A673 (cell line): ENCODE results near the gene PRPSAP2. TPM values are rescaled to one million over a fixed set of nuclear protein-coding genes. Genes with fewer than 3 reads are reported as not detected.

Experiments
- BruUV-seq: library from RNA; stranded (reverse); fragments of 400-500 nt; replicated peaks from 2 replicates; lab custom pipeline; 2021; lab: Mats Ljungman, UMichigan
- CTCF ChIA-PET: fragments of 300-600 bp; sonication (Branson Sonifier 250); formaldehyde crosslinking; loops from one replicate; lab custom pipeline; 2022; ENCODE audit warnings: antibody characterized with exemption; lab: Charles Lee
- POLR2A ChIA-PET: fragments of 300-600 bp; sonication (Branson Sonifier 250); formaldehyde crosslinking; loops from one replicate; lab custom pipeline; 2022; ENCODE audit warnings: antibody characterized with exemption; ENCODE audit not compliant: low non-redundant PET; lab: Charles Lee
- DNase-seq: peaks from one replicate; pipeline ENCODE4 v3.0.0-alpha.2; 2015; ENCODE audit warnings: low spot score
- H3K27ac ChIP-seq: fragments of 200-600 bp; sonication (generic); 2 replicates; pipeline ENCODE4 v1.5.1; 2016; ENCODE audit warnings: mixed run types, low read depth, mild to moderate bottlenecking, mixed read lengths, antibody characterized with exemption, low read length; ENCODE audit not compliant: poor library complexity, severe bottlenecking
- H3K27me3 ChIP-seq: fragments of 200-600 bp; sonication (generic); replicated peaks from 2 replicates; pipeline ENCODE4 v1.6.1; 2017; ENCODE audit warnings: mixed run types, low read depth, mild to moderate bottlenecking, mixed read lengths, antibody characterized with exemption, low read length; ENCODE audit not compliant: insufficient read depth, poor library complexity
- H3K36me3 ChIP-seq: fragments of 200-600 bp; sonication (generic); 2 replicates; pipeline ENCODE4 v1.6.1; 2016; ENCODE audit warnings: mixed run types, mild to moderate bottlenecking, mixed read lengths, antibody characterized with exemption, low read length; ENCODE audit not compliant: insufficient read depth, poor library complexity, severe bottlenecking
- H3K4me1 ChIP-seq: fragments of 200-600 bp; sonication (generic); 2 replicates; pipeline ENCODE4 v1.6.1; 2017; ENCODE audit warnings: mixed run types, mild to moderate bottlenecking, mixed read lengths, antibody characterized with exemption, low read length; ENCODE audit not compliant: insufficient read depth, poor library complexity, severe bottlenecking
- H3K4me3 ChIP-seq: fragments of 200-600 bp; sonication (generic); 2 replicates; pipeline ENCODE4 v1.5.1; 2016; ENCODE audit warnings: low read depth, mixed run types, mild to moderate bottlenecking, mixed read lengths, low read length; ENCODE audit not compliant: poor library complexity, severe bottlenecking
- H3K9me3 ChIP-seq: fragments of 200-600 bp; sonication (generic); 2 replicates; pipeline ENCODE4 v1.6.1; 2016; ENCODE audit warnings: mixed run types, low read depth, mild to moderate bottlenecking, mixed read lengths, antibody characterized with exemption, low read length; ENCODE audit not compliant: poor library complexity, severe bottlenecking
- EZH2 ChIP-seq: fragments of 200-600 bp; sonication (generic); IDR thresholded peaks from 2 replicates; pipeline ENCODE4 v1.6.1; 2017; ENCODE audit warnings: borderline replicate concordance, low read depth, mild to moderate bottlenecking, mixed read lengths, antibody characterized with exemption, low read length; ENCODE audit not compliant: poor library complexity, severe bottlenecking
- intact Hi-C: fragments of 100-400 bp; cut with micrococcal nuclease; formaldehyde crosslinking; loops from one replicate; pipeline ENCODE4 v1.10.0; 2022; ENCODE audit not compliant: unreplicated experiment
- total RNA-seq: library from RNA; stranded (reverse); gene quantifications from 2 replicates; pipeline ENCODE4 v1.2.3, GENCODE V29; 2021
- TF ChIP-seq, protein P1 (sequence below): fragments of 300-800, 200-600 bp; sonication (generic); conservative IDR thresholded peaks from 2 replicates; pipeline ENCODE4 v1.5.1; 2017; ENCODE audit warnings: low read depth, mild to moderate bottlenecking, antibody characterized with exemption, low read length, moderate library complexity, mixed read lengths

PRPSAP2 gene
- total RNA-seq, 1 experiment from 2014 or later = 72.1 TPM

DNA sequence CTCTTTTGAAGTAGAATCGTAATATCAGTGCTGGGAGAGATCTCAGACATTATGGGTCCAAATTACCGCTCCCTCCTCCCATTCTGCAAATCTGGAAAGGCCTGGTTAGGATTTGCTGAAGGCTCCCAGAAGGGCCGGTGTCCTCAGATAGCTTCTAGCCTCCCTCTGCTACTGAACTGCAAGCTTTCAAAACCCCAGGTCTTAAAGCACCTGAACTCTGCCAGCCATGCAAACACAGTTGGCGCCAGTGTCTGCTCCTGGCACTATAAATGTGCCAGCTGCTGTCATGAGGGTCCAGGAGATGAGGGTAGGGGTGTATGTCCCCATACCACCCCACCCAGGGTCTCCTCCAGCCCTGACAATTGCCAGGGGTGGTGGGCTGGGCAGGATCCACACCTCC is 118.3 kb downstream of the PRPSAP2 start:
- CTCF ChIA-PET = interaction anchor here (2.1 kb wide), 1 partner anchor 15 kb away, joined by 6 read pairs; no protein-coding TSS in a partner anchor

DNA sequence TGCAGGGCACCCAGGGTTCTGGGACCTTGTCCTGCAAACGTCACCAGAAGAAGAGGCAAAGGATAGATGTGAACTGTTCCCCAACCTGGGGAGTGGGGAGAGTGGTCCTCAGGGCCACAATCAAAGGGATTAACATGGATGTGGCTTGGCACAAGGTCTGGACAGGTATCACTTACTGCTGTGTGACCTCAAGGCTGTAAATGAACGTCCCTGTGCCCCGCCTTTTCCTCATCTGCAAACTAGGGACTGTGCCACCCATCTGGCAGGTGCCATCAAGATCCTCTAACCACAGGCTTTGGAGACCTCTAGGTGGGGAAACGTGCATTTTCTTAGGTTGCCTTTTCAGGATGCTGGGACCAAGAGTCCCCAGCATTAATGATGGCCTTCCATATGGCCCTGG is 119.1 kb downstream of the PRPSAP2 start:
- Histone ChIP-seq H3K27ac (no peak overlapping the region), H3K27me3 (no peaks in the 10 kb centered on the region), H3K4me1 (no peaks in the 10 kb centered on the region), H3K4me3 (no peak overlapping the region), H3K36me3 (no peaks in the 10 kb centered on the region), H3K9me3 (no peaks in the 10 kb centered on the region)
- no peak for DNase-seq
- ChIA-PET CTCF (no interaction called here), POLR2A (no interaction called here)
- TF ChIP-seq, protein P1, sequence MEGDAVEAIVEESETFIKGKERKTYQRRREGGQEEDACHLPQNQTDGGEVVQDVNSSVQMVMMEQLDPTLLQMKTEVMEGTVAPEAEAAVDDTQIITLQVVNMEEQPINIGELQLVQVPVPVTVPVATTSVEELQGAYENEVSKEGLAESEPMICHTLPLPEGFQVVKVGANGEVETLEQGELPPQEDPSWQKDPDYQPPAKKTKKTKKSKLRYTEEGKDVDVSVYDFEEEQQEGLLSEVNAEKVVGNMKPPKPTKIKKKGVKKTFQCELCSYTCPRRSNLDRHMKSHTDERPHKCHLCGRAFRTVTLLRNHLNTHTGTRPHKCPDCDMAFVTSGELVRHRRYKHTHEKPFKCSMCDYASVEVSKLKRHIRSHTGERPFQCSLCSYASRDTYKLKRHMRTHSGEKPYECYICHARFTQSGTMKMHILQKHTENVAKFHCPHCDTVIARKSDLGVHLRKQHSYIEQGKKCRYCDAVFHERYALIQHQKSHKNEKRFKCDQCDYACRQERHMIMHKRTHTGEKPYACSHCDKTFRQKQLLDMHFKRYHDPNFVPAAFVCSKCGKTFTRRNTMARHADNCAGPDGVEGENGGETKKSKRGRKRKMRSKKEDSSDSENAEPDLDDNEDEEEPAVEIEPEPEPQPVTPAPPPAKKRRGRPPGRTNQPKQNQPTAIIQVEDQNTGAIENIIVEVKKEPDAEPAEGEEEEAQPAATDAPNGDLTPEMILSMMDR = no peak
- no peak for TF ChIP-seq EZH2
- intact Hi-C loops = no loop called here
- BruUV-seq = no TSS peak

More for the DNA sequence above, 118.3 kb downstream of the PRPSAP2 start:
- Histone ChIP-seq H3K4me3 (no peak overlapping the region), H3K27ac (no peak overlapping the region), H3K36me3 (no peaks in the 10 kb centered on the region), H3K4me1 (no peaks in the 10 kb centered on the region), H3K9me3 (no peaks in the 10 kb centered on the region), H3K27me3 (no peaks in the 10 kb centered on the region)
- no TSS peak for BruUV-seq
- intact Hi-C loops = no loop called here
- POLR2A ChIA-PET = no interaction called here
- no peak for TF ChIP-seq EZH2
- TF ChIP-seq, protein P1 = no peak
- DNase-seq = no peak

DNA sequence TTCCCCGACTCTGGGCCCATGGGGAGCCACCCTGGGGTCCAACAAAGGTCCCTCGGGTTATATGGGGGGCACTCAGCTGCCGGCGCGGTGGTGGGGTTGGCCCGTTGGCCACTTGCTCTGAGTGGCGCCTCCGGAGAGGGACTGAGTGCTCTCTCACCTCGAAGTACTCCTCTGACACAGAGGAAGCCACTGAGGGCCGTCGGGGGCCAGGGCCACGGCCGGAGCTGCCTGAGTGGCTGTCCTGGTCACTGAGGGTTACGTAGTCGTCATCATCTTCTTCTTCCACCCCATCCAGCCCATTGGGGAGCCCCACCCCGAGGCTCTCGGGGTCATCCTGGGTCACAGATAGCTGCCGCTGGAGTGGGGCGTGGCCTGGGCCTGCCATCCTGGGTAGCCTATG is 119.7 kb downstream of the PRPSAP2 start:
- no peaks in the 10 kb centered on the region for H3K36me3 ChIP-seq
- ChIA-PET CTCF (interaction anchor here (0.5 kb wide), 1 partner anchor 22 kb away, joined by 3 read pairs; no protein-coding TSS in a partner anchor), POLR2A (no interaction called here)
- BruUV-seq = no TSS peak
- no peaks in the 10 kb centered on the region for H3K27me3 ChIP-seq
- TF ChIP-seq, protein P1 = no peak
- TF ChIP-seq EZH2 = no peak
- intact Hi-C loops = no loop called here
- H3K4me1 ChIP-seq = no peaks in the 10 kb centered on the region
- DNase-seq = no peak
- no peak overlapping the region for H3K4me3 ChIP-seq
- H3K9me3 ChIP-seq = no peaks in the 10 kb centered on the region
- no peak overlapping the region for H3K27ac ChIP-seq
